Stimulated activated CD4-positive, alpha-beta T cell treated with anti-CD3 and anti-CD28 coated beads, Interleukin-1b, Interleukin-23, amount 100 ng/mL, for 48 hours (primary cell): ENCODE results near the gene CNTD1.
"Not testable (repeated sequence)": the region's sequence is repeated elsewhere in the genome, so short reads cannot be mapped to it uniquely, and the experiment has no call there.

Experiments
- DNase-seq: peaks from one replicate; pipeline ENCODE4 v3.0.0-alpha.2; 2020

CNTD1 gene, protein sequence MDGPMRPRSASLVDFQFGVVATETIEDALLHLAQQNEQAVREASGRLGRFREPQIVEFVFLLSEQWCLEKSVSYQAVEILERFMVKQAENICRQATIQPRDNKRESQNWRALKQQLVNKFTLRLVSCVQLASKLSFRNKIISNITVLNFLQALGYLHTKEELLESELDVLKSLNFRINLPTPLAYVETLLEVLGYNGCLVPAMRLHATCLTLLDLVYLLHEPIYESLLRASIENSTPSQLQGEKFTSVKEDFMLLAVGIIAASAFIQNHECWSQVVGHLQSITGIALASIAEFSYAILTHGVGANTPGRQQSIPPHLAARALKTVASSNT

DNA sequence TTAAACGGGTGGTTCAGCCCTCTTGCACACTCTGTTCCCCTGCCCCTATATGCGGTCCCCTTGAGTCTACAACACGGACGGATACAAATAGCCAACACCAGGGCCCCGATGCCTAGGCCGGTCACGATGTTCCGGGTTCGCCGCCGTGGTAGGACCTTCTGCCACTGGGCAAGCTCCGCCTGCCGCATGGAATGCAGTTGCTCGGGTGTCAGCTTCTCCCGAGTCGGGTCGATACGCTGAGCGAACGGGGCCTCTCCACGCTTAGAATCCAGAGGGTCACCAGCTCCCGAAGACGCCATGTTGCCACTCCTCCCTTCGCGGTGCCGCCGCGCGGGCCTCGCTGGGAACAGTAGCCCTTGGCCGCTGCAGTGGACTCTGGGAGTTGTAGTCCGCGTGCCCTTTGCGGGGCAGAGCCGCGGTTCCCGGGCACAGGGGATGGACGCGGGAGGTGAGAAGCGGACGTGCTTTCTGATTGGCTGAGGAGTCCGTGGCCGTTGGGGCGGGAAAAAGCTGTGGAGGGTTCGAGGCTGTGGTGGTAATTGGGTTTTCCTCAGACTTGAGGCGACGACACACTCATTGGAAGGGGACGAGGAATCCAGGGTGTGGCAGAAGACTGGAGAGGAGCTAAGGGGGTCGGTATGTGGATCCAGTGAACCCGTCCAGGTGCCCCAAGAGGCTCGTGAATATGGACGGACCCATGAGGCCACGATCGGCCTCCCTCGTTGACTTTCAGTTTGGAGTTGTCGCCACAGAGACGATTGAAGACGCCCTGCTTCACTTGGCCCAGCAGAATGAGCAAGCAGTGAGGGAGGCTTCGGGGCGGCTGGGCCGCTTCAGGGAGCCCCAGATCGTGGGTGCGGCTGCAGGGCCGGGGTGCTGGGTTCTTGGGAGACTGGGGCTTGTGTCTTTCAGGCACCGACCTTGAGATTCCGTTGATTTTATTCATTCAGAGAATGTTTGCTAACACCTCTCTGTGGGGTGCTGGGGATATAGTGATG lies at the start of gene CNTD1, which contains the start of gene COA3:
TSS of gene CNTD1 (plus strand) at position 479 of the 998 bp plus-strand sequence. CDS start at position 686, 207 bp downstream.
TSS of gene COA3 (minus strand) at position 322 of the 998 bp plus-strand sequence. CDS start at position 299, 23 bp downstream.
- DNase-seq = peak; percentile 86

DNA sequence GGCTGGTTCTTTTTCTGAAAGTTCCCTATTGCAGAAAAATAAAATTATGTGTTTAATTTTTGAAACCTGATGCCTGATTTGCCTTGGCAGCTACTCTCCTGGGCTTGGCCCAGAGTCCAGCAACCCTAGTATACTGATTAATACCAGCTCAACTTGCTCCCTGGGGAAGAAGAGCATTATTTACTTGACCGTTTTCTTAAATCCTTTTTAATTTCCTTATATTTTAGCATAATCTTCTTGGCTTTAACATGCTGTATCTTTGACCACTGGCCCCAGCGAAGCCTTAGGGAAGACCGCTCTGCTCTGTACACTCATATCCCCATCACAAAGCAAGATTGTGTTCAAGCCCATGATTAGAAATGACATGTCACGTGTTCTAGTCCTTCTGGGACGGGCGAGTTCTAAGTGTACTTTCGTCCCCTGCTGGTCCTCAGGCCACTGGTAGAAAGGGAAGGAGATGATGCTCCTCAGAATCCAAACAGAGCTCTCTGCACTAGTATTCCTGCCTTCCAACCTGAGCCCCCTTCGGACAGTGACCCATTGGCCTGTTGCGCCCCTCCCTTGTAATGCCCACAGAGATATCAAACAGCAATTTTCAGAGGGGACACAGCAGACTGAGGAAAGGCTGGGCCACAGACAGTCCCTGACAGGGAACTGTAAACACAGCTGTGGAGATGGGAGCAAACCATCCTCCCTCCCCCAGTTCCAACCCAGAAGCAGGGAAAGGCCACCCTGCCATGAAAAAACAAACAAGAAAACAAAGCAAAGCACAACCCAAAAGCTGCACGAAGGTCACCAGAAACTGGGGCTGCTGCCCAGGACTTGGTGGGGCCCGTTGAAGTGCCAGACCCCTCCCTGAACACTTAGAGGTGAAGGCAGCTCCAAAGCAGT lies 49.5 kb upstream of the CNTD1 start:
- no peak for DNase-seq

DNA sequence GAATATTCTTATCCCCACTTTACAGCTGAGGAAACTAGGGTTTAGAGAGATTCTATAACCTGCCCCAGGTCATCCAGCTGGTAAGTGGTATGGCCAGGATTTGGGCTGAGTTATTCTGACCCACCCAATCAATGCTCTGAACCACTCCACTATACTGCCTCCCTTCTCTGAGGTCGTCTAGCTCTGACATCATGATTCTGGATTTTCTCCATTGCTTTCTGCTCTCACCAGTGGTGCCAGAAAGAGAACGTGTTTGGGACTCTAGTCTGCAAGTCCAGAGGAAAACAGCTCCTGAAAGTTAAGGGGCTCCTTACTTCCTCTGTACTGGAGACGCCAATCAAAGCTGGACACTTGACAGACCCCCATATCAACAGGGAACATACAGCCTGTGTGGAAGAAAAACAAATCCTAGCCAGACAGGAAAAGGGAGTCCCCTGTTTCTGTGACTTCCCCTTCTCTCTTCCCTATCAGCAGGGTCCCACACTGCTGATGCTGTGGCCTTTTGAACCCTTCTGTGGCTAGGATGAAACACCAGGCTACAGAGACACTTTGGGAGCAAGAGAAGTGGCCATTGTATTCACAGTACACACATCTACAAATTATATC lies 47.8 kb upstream of the CNTD1 start:
- no peak for DNase-seq

DNA sequence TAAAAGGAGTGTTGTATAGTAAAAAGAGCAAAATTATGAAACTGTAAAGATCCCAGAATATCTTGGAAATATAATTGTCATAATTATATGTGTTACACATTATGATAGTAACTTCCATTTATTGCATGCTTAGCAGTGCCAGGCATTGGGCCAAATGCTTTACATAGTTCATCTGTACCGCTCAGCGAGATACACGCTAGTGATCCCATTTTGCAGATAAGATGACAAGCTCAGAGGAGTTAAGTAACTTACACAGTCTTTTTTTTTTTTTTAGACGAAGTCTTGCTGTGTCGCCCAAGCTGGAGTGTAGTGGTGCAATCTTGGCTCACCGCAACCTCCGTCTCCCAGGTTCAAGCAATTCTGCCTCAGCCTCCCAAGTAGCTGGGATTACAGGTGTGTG lies 47.0 kb upstream of the CNTD1 start:
- DNase-seq = no peak

DNA sequence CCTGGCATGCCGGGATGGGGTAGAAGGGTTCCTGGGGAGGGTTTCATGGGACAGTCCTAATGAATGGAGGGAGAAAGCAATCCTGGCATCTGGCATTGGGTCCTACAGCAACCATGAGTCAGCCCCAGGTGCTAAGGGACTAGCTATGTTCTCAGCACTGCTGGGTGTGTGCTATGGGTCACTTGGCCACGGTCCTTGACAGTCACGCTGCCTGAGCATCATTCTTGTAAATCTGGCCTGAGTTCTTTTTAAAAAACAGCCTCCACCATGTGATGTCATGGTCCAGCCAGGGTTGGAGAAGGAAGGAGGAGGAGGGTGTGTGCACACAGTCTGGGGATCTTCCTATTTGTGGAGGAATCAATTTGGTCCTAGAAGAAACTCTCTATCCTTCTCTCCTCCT lies 43.9 kb upstream of the CNTD1 start:
- DNase-seq = no peak

DNA sequence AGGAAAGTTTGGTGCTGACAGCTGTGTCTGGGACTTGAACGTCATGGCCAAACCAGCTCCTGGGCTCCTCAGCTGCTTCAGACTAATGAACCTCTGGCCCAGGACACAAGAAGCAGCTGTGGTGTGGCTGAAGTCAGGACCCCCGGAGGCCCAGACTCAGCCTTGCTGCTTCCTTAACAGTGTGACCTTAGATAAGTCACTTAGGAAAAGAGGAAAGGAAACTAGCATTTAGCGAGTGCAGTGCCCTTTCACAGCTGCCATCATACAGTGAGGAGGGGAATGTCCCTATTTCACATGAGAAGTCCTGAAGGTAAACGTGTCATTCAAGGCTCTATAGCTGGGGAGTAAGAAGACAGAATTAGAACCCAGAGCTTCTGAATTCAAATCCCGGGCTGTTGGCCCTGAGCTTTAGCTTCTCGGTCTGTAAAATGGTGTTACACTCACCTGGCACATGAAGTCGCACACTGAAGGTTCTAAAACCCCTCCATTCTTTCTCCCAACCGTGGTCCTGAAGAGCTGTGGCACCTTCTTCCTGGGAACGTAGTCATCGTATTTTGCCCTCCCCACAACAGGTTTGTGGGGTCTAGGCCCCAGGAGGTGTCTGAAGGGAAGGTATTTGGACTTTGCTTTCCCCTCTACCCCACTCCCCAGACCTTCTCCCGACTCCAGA lies 38.5 kb upstream of the CNTD1 start:
- no peak for DNase-seq

DNA sequence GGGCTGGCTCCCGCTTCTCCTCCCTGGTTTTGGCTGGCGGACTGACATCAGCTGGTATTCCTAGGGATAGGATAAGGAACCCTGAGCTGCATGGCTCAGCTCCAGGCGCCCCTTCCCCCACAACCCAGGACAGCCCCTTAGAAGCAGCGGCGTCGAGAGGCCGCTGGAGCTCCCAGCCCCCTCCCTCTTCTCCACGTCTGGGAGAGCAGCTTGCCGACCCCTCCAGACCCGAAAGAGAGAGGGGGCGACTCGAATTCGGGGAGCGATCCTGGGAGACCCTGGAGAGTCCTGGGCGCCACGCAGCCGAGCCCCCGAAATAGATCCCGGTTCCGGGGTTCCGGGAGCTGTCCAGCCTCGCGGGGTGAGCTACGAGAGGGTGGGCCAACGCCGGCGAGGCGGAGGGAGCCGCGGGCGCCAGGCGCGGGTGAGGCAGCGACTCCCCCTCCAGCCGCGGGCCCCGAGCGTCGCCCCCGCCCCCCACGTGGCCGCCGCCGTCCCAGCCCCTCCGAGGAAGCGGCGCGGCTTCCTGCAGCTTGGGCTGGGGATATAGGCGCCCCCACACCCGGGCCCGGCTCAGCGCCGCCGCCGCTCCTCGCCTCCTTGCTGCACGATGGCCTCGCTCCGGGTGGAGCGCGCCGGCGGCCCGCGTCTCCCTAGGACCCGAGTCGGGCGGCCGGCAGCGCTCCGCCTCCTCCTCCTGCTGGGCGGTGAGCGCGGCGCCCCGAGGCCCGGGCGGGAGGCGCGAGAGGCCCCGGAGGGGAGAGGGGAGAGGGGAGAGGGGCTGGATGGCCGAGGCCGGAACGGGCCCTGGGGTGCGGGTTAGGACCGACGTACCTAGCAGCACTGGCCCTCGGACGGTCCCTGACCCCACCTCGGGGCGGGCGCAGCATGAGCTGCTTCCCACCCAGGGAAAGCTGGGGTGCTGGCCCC lies 37.7 kb upstream of the CNTD1 start, which contains the start of gene RAMP2:
TSS of gene RAMP2 (plus strand) at position 576 of the 930 bp plus-strand sequence. CDS start at position 611, 35 bp downstream.
- DNase-seq = no peak

DNA sequence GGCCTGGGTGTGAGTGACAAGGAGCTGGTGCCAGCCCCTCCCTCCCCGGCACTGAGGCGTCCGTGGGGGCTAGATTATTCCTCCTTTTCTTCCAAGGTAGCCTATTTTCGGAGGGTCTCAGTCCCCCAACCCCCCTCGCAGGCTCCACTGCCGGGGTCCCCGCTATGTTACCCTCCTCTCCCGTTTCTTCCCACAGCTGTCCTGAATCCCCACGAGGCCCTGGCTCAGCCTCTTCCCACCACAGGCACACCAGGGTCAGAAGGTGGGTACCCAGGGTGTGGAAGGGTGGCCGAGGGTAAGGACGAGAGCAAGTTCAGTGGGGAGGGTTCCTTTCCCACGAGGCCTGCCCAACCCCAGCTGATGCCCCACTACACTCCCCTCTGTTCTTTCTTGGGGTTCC lies 37.0 kb upstream of the CNTD1 start:
- DNase-seq = no peak

DNA sequence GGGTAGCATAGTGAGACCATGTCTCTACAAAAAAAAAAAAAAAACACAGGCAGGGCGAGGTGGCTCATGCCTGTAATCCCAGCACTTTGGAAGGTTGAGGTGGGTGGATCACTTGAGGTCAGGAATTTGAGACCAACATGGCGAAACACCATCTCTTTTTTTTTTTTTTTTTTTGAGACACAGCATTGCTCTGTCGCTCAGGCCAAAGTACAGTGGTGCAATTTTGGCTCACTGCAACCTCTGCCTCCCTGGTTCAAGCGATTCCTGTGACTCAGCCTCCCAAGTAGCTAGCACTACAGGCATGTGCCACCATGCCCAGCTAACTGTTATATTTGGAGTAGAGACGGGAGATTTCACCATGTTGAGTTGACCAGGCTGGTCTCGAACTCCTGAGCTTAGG lies 32.5 kb upstream of the CNTD1 start:
- no peak for DNase-seq

DNA sequence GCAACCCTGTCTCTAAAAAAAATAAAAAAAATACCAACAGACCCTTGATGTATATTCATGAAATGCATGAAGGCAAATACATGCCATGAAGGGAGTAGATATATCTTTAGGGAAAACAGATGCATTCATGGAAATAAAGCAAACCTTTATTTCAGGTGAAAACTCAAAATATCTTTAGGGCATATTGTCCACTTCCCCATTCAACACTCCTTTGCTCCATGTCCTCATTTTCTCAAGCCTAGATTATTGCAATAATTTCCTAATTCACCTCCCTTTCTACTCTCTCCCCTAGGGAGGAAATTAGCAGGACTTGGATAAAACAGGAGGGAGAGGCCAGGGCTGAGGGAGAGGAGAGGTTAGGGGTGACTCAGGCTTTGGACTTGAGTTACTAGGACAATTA lies 31.1 kb upstream of the CNTD1 start:
- no peak for DNase-seq

DNA sequence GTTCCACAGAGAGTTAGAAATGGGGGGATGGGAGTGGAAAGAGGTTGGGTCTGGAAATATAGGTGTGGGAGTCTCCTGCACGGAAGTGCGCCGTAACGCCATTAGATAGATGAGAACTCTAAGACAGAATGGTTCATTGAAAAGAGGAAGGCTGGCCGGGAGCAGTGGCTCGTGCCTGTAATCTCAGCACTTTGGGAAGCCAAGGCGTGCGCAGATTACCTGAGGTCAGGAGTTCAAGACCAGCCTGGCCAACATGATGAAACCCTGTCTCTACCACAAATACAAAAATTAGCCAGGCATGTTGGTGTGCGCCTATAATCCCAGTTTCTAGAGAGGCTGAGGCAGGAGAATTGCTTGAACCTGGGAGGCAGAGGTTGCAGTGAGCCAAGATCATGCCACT lies 30.7 kb upstream of the CNTD1 start:
- DNase-seq = not testable (repeated sequence)

DNA sequence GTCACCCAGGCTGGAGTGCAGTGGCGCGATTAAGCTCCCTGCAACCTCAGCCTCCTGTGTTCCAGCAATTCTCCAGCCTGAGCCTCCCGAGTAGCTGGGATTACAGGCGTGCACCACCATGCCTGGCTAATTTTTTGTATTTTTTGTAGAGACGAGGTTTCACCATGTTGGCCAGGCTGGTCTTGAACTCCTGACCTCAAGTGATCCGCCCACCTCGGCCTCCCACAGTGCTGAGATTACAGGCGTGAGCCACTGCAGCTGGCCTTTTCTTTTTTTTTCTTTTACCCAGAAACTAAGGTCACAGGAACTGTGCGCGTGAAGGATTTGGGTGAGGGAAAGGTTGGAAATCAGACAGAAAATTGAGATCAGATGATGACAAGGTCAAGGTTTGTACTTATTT lies 28.7 kb upstream of the CNTD1 start:
- not testable (repeated sequence) for DNase-seq

DNA sequence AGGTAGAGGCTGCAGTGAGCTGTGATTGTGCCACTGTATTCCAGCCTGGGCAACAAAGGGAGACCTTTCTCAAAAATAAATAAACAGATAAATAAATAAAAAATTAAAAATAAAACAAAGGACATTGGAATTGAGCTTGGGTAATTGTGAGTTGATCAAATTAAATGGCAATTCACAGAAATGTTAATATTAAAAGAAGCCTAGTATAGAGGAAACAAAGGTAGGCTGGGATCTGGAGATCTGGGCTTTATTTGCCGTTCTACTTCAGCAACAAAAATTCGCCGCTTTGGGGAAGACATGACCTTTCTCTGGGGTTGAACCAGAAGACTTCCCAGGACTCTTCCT lies 25.7 kb upstream of the CNTD1 start:
- no peak for DNase-seq

DNA sequence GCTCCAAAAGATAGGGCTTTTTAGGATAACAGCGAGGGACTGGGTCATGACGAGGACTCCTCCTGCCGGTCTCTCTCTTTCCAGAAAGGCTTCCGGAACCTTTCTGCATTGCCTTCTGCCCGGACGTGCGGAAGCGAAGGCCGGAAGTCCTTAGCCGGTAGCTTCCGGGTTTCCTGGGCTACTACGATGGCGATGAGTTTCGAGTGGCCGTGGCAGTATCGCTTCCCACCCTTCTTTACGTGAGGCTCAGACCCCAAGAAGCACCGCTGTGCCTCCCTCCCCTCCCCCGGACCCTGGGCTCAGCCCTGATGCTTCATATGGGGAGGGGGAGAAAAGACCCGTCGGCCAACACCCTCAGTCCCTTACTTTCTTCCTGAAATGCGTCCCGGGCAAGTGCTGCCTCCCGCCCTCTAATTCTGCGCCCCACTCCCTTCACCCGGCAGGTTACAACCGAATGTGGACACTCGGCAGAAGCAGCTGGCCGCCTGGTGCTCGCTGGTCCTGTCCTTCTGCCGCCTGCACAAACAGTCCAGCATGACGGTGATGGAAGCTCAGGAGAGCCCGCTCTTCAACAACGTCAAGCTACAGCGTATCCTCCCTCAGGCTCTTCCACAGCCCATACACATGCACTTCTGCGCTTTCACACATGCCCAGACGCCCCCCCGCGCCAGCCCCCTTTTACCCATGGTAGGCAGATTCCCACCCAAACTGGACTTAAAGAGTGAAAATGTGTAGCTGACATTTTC lies 25.2 kb upstream of the CNTD1 start, which contains the start of gene VPS25:
TSS of gene VPS25 (plus strand) at position 160 of the 746 bp plus-strand sequence. CDS start at position 187, 27 bp downstream.
- DNase-seq = peak; percentile 71

DNA sequence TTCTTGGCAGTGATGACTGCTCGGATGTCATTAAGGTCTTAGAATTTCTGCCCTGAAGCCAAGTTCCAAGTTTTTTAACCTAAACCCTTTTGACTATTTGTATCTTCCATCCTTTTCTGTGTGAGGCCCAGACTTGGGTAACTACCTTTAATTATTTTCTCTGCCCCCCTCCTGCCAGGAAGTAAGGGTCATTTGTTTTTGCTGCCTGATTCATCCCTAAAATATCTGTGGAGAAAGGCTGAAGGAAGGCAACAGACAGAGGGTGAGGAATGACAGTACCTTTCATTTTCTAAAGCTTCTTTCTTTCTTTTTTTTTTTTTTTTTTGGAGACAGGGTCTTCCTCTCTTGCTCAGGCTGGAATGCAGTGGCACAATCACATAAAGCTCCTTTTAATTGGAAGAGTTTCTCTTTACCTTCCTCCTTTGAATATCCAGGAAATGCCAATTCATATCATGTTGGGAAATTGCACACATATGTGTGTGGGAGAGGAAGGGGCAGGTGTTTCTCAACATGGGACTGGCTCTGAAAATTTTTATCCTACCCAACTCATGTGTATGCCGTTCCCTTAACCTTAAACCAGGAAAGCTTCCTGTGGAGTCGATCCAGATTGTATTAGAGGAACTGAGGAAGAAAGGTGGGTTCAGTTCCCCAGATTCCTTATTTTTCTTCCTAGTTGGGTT lies 24.5 kb upstream of the CNTD1 start:
- DNase-seq = no peak

DNA sequence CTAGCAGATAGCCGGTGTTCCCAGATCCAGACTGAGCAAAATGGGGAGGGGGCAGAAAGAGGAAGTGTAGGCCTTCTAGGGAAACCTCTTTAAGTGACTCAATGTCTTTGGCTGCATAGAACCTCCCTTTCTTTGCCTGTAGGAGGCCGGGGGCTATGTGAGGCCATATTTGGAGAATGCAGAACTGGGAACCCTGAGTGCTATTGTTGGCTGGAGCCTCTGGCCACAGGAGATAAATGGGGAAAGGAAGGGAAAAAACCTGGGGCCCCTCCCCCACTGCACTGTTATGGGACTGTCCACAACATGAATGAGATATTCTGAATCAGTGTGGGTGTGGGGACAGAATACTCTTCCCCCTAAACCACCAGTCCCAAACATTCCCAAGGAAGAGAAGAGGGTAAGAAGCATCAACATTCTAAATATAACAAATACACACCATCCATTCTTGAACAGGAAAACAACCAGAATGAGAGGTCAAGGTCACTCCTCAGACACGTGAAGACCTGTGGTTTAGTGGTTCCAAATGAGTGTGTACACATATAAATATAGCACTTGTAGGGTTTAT lies 23.0 kb upstream of the CNTD1 start:
- no peak for DNase-seq

DNA sequence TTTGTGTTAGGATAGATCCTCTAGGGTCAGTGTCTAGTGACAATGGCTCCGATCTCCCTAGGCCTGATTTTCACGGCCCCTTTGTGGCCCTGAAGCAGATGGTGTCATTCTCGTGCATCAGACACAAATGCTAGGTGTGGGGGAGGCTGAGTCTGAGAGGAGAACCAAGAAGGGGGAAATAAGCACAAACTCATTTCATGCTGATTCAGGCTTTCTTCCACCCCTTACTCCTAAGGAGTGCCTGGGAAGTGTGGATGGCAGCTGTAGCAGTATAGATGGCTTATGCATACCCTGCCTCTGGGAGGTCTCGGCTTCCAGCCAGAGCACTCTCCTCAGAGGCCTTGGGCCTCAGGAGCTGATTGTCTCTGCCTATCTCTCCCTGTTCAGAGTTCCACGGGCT lies 20.1 kb upstream of the CNTD1 start:
- DNase-seq = no peak

DNA sequence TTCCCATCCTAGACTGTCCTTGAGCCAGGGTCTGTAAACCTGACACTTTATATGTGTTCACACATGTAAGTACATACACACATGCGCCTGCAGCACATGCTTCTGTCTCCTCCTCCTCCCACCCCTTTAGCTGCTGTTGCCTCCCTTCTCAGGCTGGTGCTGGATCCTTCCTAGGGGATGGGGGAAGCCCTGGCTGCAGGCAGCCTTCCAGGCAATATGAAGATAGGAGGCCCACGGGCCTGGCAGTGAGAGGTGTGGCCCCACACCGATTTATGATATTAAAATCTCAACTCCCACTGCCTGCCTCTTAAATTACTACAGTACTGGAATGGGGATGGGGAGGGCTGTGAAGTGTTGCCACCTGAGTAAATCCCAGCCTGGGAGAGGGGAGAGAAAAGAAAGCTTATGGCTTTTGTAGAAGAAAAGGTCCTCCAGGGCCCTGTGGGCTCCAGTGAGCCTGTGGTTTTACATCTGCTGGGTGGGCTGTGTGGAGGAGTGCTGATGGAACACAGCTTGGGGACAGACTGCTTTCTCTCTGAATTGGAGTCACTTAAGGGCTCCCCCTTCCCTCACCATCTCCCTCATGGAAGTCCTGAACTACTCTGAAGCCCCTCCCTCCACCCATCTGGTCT lies 19.2 kb upstream of the CNTD1 start:
- no peak for DNase-seq
